ENCODE measurements around the gene ATP2C2. TPM values are rescaled to one million over a fixed set of nuclear protein-coding genes. Genes with fewer than 3 reads are reported as not detected.

The ATP2C2 gene
- total RNA-seq, 4 donors from 2014 or later, result 138 to 3,342 (median 155) TPM

GRCh38 chr16:84412262-84412661 is 43.9 kb downstream of the ATP2C2 start:
- in situ Hi-C loops (cut with MboI; ENCODE audit: low pct_ligation_motif_present in 1 of 4, low pct_unique_long_range_greater_than_20kb in 1 of 4, low sequenced_read_pairs in 3 of 4) (no loop called here), intact Hi-C loops (cut with DNase I; ENCODE audit: low total_unique reads) (no loop called here)
- TF ChIP-seq POLR2AphosphoS5 (IDR thresholded peaks at IDR 0.05), result no peak
- no peak for TF ChIP-seq CTCF (IDR thresholded peaks at IDR 0.05)
- no peak for TF ChIP-seq EP300 (IDR thresholded peaks at IDR 0.05; ENCODE audit: low read depth)
- TF ChIP-seq POLR2A (IDR thresholded peaks at IDR 0.05), result no peak

GRCh38 chr16:84413244-84414004 is 45.1 kb downstream of the ATP2C2 start:
- in situ Hi-C loops (cut with MboI; ENCODE audit: low pct_ligation_motif_present in 1 of 4, low pct_unique_long_range_greater_than_20kb in 1 of 4, low sequenced_read_pairs in 3 of 4) (no loop called here), intact Hi-C loops (cut with DNase I; ENCODE audit: low total_unique reads) (no loop called here)
- no peak overlapping the region for H3K4me3 ChIP-seq
- peaks cover 0 to 5% (median 0%) of the 10 kb centered on the region in 4 donors for H3K36me3 ChIP-seq
- no peaks in the 10 kb centered on the region for H3K4me1 ChIP-seq
- no peaks in the 10 kb centered on the region for H3K9me3 ChIP-seq
- DNase-seq, result no peak
- H3K27me3 ChIP-seq, result no peaks in the 10 kb centered on the region
- WGBS, 2 donors (ENCODE audit: low coverage in 1 of 2), result 80 to 87% methylated on average over 8 to 22 of the region's 22 CpGs
- H3K27ac ChIP-seq, result no peak overlapping the region
- no peak for TF ChIP-seq CTCF (IDR thresholded peaks at IDR 0.05)
- no peak for TF ChIP-seq POLR2A (IDR thresholded peaks at IDR 0.05)
- TF ChIP-seq POLR2AphosphoS5 (IDR thresholded peaks at IDR 0.05), result no peak
- TF ChIP-seq EP300 (IDR thresholded peaks at IDR 0.05; ENCODE audit: low read depth), result no peak

More at GRCh38 chr16:84412262-84412661, 43.9 kb downstream of the ATP2C2 start:
- H3K4me1 ChIP-seq, result no peaks in the 10 kb centered on the region
- no peaks in the 10 kb centered on the region for H3K9me3 ChIP-seq
- no peak overlapping the region for H3K27ac ChIP-seq
- H3K36me3 ChIP-seq, result peaks cover 0 to 8% (median 0%) of the 10 kb centered on the region in 4 donors
- no peak overlapping the region for H3K4me3 ChIP-seq
- no peak for DNase-seq
- peaks cover 3% of the 10 kb centered on the region for H3K27me3 ChIP-seq
- 75 to 76% methylated on average over 5 to 11 of the region's 11 CpGs for WGBS, 2 donors (ENCODE audit: low coverage in 1 of 2)

GRCh38 chr16:84414789-84415326 is 46.5 kb downstream of the ATP2C2 start:
- Histone ChIP-seq H3K27ac (no peak overlapping the region), H3K36me3 (peaks cover 0 to 5% (median 0%) of the 10 kb centered on the region in 4 donors), H3K9me3 (no peaks in the 10 kb centered on the region), H3K4me3 (no peak overlapping the region), H3K27me3 (no peaks in the 10 kb centered on the region), H3K4me1 (no peaks in the 10 kb centered on the region)
- in situ Hi-C loops (cut with MboI; ENCODE audit: low pct_ligation_motif_present in 1 of 4, low pct_unique_long_range_greater_than_20kb in 1 of 4, low sequenced_read_pairs in 3 of 4) (no loop called here), intact Hi-C loops (cut with DNase I; ENCODE audit: low total_unique reads) (no loop called here)
- DNase-seq, result no peak
- TF ChIP-seq CTCF (IDR thresholded peaks at IDR 0.05), result no peak
- TF ChIP-seq POLR2A (IDR thresholded peaks at IDR 0.05), result no peak
- no peak for TF ChIP-seq EP300 (IDR thresholded peaks at IDR 0.05; ENCODE audit: low read depth)
- TF ChIP-seq POLR2AphosphoS5 (IDR thresholded peaks at IDR 0.05), result no peak
- WGBS, 2 donors (ENCODE audit: low coverage in 1 of 2), result 70 to 81% methylated on average over 3 to 12 of the region's 12 CpGs

- Histone ChIP-seq H3K9me3 (no peaks in the 10 kb centered on the region), H3K27ac (no peak overlapping the region), H3K4me3 (no peak overlapping the region), H3K36me3 (no peaks in the 10 kb centered on the region), H3K4me1 (no peaks in the 10 kb centered on the region), H3K27me3 (no peaks in the 10 kb centered on the region)
- 75% methylated on average over 20 of the region's 20 CpGs; no CpG with 5 or more reads in 1 of the 2 donors for WGBS, 2 donors (ENCODE audit: low coverage in 1 of 2)
- intact Hi-C loops (cut with DNase I; ENCODE audit: low total_unique reads), result no loop called here
- TF ChIP-seq EP300 (IDR thresholded peaks at IDR 0.05; ENCODE audit: low read depth), result no peak
- no peak for TF ChIP-seq POLR2AphosphoS5 (IDR thresholded peaks at IDR 0.05)
- TF ChIP-seq POLR2A (IDR thresholded peaks at IDR 0.05), result no peak
- no peak for TF ChIP-seq CTCF (IDR thresholded peaks at IDR 0.05)
- DNase-seq, result no peak
- in situ Hi-C loops (cut with MboI; ENCODE audit: low pct_ligation_motif_present in 1 of 4, low pct_unique_long_range_greater_than_20kb in 1 of 4, low sequenced_read_pairs in 3 of 4), result no loop called here
Measured at GRCh38 chr16:84416407-84417321, 48.3 kb downstream of the ATP2C2 start.
